Hematopoietic multipotent progenitor cell treated with erythropoietin and hydrocortisone succinate and interleukin-3 and kit ligand, for 6 days (in vitro differentiated cells): ENCODE measurements around the gene ITGAV.

Source experiments
- DNase-seq: peaks from one replicate; pipeline ENCODE4 v3.0.0-alpha.2; 2015

The ITGAV gene

DNA sequence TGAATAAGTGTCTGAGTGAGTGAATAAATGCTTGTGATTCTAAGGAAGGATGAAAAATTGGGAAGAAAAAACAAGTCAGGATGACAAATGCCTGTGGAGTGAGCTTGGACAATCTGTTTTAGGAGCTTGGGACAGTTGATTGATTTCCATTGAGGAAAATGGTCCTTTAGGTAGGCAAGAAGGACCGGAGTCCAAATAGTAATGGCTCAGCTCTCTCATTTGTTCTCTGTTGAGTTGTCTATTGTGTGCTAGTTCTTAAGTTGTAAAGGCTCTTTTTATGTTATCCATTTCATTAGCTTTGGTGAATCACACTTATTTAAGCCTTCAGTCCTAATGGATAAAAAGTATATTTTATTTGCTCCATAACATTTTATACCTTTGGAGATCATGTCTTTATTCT is 135.9 kb downstream of the ITGAV start:
- no peak for DNase-seq

DNA sequence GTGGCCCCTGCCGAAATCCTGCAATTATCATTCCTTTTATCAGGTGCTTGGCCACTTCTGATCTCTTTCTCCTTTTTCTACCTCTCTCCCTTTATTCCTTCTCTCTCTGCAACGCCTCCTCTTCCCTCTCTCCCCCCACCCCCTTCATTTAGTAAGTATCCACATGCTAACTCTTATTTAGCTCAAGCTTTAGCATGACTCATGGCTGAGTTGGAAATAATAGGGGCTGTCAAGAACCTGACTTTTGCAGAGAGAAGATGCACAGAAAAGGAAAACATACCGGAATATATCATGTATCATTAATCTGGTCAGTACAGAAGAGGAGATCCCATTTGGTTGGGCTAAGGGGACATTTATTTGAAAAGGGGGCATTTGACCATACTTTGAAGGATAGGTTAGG is 137.1 kb downstream of the ITGAV start:
- no peak for DNase-seq

DNA sequence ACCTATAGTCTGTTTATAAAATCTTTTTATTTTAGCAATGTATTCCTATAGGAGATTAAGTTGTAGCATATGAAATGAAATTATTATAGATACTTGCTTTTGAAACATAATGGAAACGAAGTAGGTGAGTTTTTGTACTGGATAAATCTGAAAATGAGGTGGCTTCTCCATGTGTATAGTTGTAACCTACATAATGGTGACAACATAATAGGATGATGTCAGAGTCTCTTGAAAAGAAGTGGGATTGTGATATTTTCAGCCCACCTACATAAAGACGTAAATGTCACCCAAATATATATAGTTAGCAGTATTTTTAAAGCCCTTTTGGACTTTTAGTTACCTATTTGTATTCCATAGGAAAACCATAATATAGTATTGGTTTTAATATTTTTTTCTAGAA is 138.8 kb downstream of the ITGAV start:
- no peak for DNase-seq
